HepG2 (cell line): ENCODE measurements around the gene CEP43. TPM values are rescaled to one million over a fixed set of nuclear protein-coding genes. Genes with fewer than 3 reads are reported as not detected.

Source experiments
- ADNP ChIP-seq: sonication (generic); formaldehyde crosslinking; IDR thresholded peaks from 2 replicates; pipeline ENCODE4 v1.4.0; 2020; ENCODE audit warnings: missing genetic modification reagents
- AKAP8 ChIP-seq: sonication (generic); formaldehyde crosslinking; IDR thresholded peaks from 2 replicates; pipeline ENCODE4 v1.5.1; 2020; ENCODE audit warnings: mild to moderate bottlenecking, missing genetic modification reagents
- ATF7-NPFF ChIP-seq: sonication (generic); formaldehyde crosslinking; IDR thresholded peaks from 2 replicates; pipeline ENCODE4 v1.8.1; 2023; ENCODE audit warnings: mild to moderate bottlenecking, low read depth, missing genetic modification reagents, moderate library complexity
- DNMT1 ChIP-seq: sonication (generic); formaldehyde crosslinking; IDR thresholded peaks from 2 replicates; pipeline ENCODE4 v1.5.1; 2020; ENCODE audit warnings: mild to moderate bottlenecking, missing genetic modification reagents
- HNRNPK ChIP-seq: fragments of 200-400 bp; formaldehyde crosslinking; IDR thresholded peaks from 2 replicates; pipeline ENCODE4 v1.6.1; 2018; ENCODE audit warnings: low read length, low read depth, moderate library complexity, mild to moderate bottlenecking; ENCODE audit not compliant: poor library complexity, severe bottlenecking
- MZF1 ChIP-seq: sonication (generic); formaldehyde crosslinking; IDR thresholded peaks from 2 replicates; pipeline ENCODE4 v1.8.1; 2023; ENCODE audit warnings: mild to moderate bottlenecking, missing genetic modification reagents, borderline replicate concordance
- PAF1 ChIP-seq: IDR thresholded peaks from 2 replicates; pipeline ENCODE4 v1.6.1; 2016; ENCODE audit warnings: missing genetic modification reagents, missing compliant biosample characterization
- RFXAP ChIP-seq: sonication (generic); formaldehyde crosslinking; IDR thresholded peaks from 2 replicates; pipeline ENCODE4 v1.4.0; 2020; ENCODE audit warnings: missing genetic modification reagents, borderline replicate concordance
- SMARCC2 ChIP-seq: fragments of 450-650 bp; IDR thresholded peaks from 2 replicates; pipeline ENCODE4 v1.6.1; 2017; ENCODE audit warnings: antibody characterized with exemption, mild to moderate bottlenecking
- TCF12 ChIP-seq, 2 experiments: fragments of 450-650 bp in 1 of 2; sonication (generic) in 1 of 2; formaldehyde crosslinking in 1 of 2; IDR thresholded peaks; 2 replicates each; pipeline versions ENCODE4 v1.6.1 to v1.8.0; 2017 to 2022; ENCODE audit warnings: antibody characterized with exemption in 1 of 2, mild to moderate bottlenecking in 1 of 2, missing genetic modification reagents in 1 of 2, moderate library complexity in 1 of 2
- TRIM24 ChIP-seq: sonication (generic); formaldehyde crosslinking; IDR thresholded peaks from 2 replicates; pipeline ENCODE4 v1.8.0; 2022; ENCODE audit warnings: mild to moderate bottlenecking, missing genetic modification reagents
- U2AF2 ChIP-seq: fragments of 200-400 bp; formaldehyde crosslinking; IDR thresholded peaks from 2 replicates; pipeline ENCODE4 v1.6.1; 2017; ENCODE audit warnings: low read depth, mild to moderate bottlenecking, low read length
- ZNF136 ChIP-seq: sonication (generic); formaldehyde crosslinking; IDR thresholded peaks from 2 replicates; pipeline ENCODE4 v1.8.1; 2022; ENCODE audit warnings: low read depth, mild to moderate bottlenecking, moderate library complexity, missing genetic modification reagents
- ZNF441 ChIP-seq: sonication (generic); formaldehyde crosslinking; IDR thresholded peaks from 2 replicates; pipeline ENCODE4 v1.7.0; 2021; ENCODE audit warnings: missing genetic modification reagents, borderline replicate concordance
- ZNF446 ChIP-seq: sonication (generic); formaldehyde crosslinking; IDR thresholded peaks from 2 replicates; pipeline ENCODE4 v1.5.0; 2020; ENCODE audit warnings: mild to moderate bottlenecking, missing genetic modification reagents
- ZNF549 ChIP-seq: sonication (generic); formaldehyde crosslinking; IDR thresholded peaks from 2 replicates; pipeline ENCODE4 v1.5.0; 2020; ENCODE audit warnings: missing genetic modification reagents
- ZNF564 ChIP-seq: sonication (generic); formaldehyde crosslinking; IDR thresholded peaks from 2 replicates; pipeline ENCODE4 v1.8.1; 2023; ENCODE audit warnings: mild to moderate bottlenecking, missing genetic modification reagents
- ZNF644 ChIP-seq: IDR thresholded peaks from 2 replicates; pipeline ENCODE4 v1.6.1; 2016; ENCODE audit warnings: low read depth
- polyA plus RNA-seq, 8 experiments: library from polyadenylated mRNA; depleted of rRNA in 3 of 8; stranded (reverse) in 7 of 8; unstranded in 1 of 8; fragments of >200 nt; fragmentation: Illumina TruSeq in 4 of 8; extraction: Trizol in 4 of 8; gene quantifications; 2 replicates each; pipeline versions ENCODE4 v1.2.1 to v1.2.3, GENCODE V29; 2011 to 2016; ENCODE audit warnings: low read depth in 4 of 8, missing spikeins in 1 of 8, mixed read lengths in 1 of 8; ENCODE audit not compliant: insufficient read depth in 1 of 8
- total RNA-seq, 5 experiments: library from RNA; depleted of rRNA; stranded (reverse); fragments of >200 nt; fragmentation: Illumina TruSeq; extraction: Trizol; gene quantifications; 2 replicates each; pipeline ENCODE4 v1.2.3, GENCODE V29; 2016; ENCODE audit warnings: low read depth in 1 of 5
- TF ChIP-seq, protein P1 (sequence below): sonication (generic); formaldehyde crosslinking; IDR thresholded peaks from 2 replicates; pipeline ENCODE4 v1.8.1; 2022; ENCODE audit warnings: low read depth, mild to moderate bottlenecking, missing genetic modification reagents
- TF ChIP-seq, protein P2 (sequence below): sonication (generic); formaldehyde crosslinking; IDR thresholded peaks from 2 replicates; pipeline ENCODE4 v1.5.1; 2020; ENCODE audit warnings: mild to moderate bottlenecking, missing genetic modification reagents, moderate library complexity
- TF ChIP-seq, protein P3 (sequence below): sonication (generic); formaldehyde crosslinking; IDR thresholded peaks from 2 replicates; pipeline ENCODE4 v1.4.0; 2020; ENCODE audit warnings: mild to moderate bottlenecking, missing genetic modification reagents, borderline replicate concordance

CEP43 gene
- total and polyA plus RNA-seq, 2 of the 13 experiments (the other 11 are each of a cell fraction or from before 2014, with no cell fraction given) = 29.3 to 73.9 TPM

DNA sequence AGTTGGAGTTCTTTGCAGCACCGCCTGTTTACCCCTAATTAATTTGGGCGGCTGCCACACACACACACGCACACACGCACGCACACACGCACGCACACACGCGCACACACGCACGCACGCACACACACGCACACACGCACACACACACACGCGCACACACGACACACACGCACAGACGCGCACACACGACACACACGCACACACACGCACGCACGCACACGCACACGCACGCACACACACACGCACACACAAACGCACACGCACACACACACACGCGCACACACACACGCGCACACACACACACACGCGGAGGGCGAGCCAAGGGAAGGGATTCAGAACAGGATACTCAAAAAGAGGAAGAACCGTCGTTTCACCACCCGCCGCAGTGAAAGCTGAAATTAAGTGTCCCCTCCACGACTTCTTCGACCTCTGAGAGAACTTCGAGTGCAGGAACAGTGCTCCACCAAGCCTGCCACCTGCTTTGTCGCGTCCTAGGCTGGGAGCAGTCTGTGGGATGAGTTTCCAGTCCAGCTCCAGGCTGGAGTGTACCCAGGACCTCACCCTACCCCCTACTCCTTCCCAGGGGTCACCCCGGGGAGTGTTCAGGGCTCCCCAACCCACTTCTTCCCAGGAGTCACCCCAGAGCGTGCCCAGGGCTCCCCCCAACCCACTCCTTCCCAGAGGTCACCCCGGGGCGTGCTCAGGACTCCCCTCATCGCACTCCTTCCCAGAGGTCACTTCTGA lies 43.9 kb upstream of the CEP43 start (continued):
- TF ChIP-seq ZNF564 (CRISPR knock-in tag) (0 out of 2 replicates have a peak, but pooled peaks have one; percentile 6), MZF1 (CRISPR knock-in tag) (peak; percentile 74; the same call in 1 of the 2 replicates), SMARCC2 (no peak), PAF1 (CRISPR knock-in tag) (no peak), TCF12 (IDR thresholded peaks at IDR 0.05) (no peak), TCF12 (CRISPR knock-in tag; IDR thresholded peaks at IDR 0.05) (0 out of 2 replicates have a peak, but pooled peaks have one; percentile 33), ADNP (no peak), ZNF549 (CRISPR knock-in tag) (no peak), AKAP8 (CRISPR knock-in tag) (peak; percentile 63; the same call in 1 of the 2 replicates), ZNF136 (no peak), TRIM24 (CRISPR knock-in tag) (peak; percentile 28; the same call in 1 of the 2 replicates), DNMT1 (peak; percentile 97), ZNF441 (0 out of 2 replicates have a peak, but pooled peaks have one; percentile 81), ZNF446 (CRISPR knock-in tag) (no peak), ATF7-NPFF (CRISPR knock-in tag) (no peak), RFXAP (CRISPR knock-in tag) (0 out of 2 replicates have a peak, but pooled peaks have one; percentile 41), HNRNPK (no peak), U2AF2 (no peak), ZNF644 (CRISPR knock-in tag) (no peak)
- TF ChIP-seq, protein P1, sequence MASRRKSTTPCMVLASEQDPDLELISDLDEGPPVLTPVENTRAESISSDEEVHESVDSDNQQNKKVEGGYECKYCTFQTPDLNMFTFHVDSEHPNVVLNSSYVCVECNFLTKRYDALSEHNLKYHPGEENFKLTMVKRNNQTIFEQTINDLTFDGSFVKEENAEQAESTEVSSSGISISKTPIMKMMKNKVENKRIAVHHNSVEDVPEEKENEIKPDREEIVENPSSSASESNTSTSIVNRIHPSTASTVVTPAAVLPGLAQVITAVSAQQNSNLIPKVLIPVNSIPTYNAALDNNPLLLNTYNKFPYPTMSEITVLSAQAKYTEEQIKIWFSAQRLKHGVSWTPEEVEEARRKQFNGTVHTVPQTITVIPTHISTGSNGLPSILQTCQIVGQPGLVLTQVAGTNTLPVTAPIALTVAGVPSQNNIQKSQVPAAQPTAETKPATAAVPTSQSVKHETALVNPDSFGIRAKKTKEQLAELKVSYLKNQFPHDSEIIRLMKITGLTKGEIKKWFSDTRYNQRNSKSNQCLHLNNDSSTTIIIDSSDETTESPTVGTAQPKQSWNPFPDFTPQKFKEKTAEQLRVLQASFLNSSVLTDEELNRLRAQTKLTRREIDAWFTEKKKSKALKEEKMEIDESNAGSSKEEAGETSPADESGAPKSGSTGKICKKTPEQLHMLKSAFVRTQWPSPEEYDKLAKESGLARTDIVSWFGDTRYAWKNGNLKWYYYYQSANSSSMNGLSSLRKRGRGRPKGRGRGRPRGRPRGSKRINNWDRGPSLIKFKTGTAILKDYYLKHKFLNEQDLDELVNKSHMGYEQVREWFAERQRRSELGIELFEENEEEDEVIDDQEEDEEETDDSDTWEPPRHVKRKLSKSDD (CRISPR knock-in tag) = peak; percentile 47; the same call in 1 of the 2 replicates
- TF ChIP-seq, protein P2, sequence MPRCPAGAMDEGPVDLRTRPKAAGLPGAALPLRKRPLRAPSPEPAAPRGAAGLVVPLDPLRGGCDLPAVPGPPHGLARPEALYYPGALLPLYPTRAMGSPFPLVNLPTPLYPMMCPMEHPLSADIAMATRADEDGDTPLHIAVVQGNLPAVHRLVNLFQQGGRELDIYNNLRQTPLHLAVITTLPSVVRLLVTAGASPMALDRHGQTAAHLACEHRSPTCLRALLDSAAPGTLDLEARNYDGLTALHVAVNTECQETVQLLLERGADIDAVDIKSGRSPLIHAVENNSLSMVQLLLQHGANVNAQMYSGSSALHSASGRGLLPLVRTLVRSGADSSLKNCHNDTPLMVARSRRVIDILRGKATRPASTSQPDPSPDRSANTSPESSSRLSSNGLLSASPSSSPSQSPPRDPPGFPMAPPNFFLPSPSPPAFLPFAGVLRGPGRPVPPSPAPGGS = no peak
- TF ChIP-seq, protein P3, sequence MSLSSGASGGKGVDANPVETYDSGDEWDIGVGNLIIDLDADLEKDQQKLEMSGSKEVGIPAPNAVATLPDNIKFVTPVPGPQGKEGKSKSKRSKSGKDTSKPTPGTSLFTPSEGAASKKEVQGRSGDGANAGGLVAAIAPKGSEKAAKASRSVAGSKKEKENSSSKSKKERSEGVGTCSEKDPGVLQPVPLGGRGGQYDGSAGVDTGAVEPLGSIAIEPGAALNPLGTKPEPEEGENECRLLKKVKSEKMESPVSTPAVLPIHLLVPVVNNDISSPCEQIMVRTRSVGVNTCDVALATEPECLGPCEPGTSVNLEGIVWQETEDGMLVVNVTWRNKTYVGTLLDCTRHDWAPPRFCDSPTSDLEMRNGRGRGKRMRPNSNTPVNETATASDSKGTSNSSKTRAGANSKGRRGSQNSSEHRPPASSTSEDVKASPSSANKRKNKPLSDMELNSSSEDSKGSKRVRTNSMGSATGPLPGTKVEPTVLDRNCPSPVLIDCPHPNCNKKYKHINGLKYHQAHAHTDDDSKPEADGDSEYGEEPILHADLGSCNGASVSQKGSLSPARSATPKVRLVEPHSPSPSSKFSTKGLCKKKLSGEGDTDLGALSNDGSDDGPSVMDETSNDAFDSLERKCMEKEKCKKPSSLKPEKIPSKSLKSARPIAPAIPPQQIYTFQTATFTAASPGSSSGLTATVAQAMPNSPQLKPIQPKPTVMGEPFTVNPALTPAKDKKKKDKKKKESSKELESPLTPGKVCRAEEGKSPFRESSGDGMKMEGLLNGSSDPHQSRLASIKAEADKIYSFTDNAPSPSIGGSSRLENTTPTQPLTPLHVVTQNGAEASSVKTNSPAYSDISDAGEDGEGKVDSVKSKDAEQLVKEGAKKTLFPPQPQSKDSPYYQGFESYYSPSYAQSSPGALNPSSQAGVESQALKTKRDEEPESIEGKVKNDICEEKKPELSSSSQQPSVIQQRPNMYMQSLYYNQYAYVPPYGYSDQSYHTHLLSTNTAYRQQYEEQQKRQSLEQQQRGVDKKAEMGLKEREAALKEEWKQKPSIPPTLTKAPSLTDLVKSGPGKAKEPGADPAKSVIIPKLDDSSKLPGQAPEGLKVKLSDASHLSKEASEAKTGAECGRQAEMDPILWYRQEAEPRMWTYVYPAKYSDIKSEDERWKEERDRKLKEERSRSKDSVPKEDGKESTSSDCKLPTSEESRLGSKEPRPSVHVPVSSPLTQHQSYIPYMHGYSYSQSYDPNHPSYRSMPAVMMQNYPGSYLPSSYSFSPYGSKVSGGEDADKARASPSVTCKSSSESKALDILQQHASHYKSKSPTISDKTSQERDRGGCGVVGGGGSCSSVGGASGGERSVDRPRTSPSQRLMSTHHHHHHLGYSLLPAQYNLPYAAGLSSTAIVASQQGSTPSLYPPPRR (CRISPR knock-in tag) = no peak
